Osteoblast (primary cell): ENCODE results near the gene PLXDC2. TPM values are rescaled to one million over a fixed set of nuclear protein-coding genes. Genes with fewer than 3 reads are reported as not detected.

Source experiments
- DNase-seq: peaks from one replicate; pipeline ENCODE4 v3.0.0; 2011; ENCODE audit warnings: low spot score, mixed read lengths; ENCODE audit not compliant: insufficient read length; ENCODE audit errors: missing footprints
- H2AFZ ChIP-seq: 2 replicates; pipeline ENCODE4 v1.6.0; 2011; ENCODE audit warnings: mild to moderate bottlenecking, low read length
- H3K27ac ChIP-seq: 2 replicates; pipeline ENCODE4 v1.5.1; 2011; ENCODE audit warnings: mild to moderate bottlenecking, low read depth, low read length, moderate library complexity
- H3K27me3 ChIP-seq: 2 replicates; pipeline ENCODE4 v1.6.0; 2012; ENCODE audit warnings: mild to moderate bottlenecking, control low read depth, inconsistent platforms, low read length, moderate library complexity; ENCODE audit not compliant: insufficient read depth
- H3K36me3 ChIP-seq: 2 replicates; pipeline ENCODE4 v1.5.1; 2011; ENCODE audit warnings: mild to moderate bottlenecking, low read length, control low read depth, moderate library complexity; ENCODE audit not compliant: insufficient read depth
- H3K4me1 ChIP-seq: 2 replicates; pipeline ENCODE4 v1.5.1; 2011; ENCODE audit warnings: mild to moderate bottlenecking, low read length, control low read depth, moderate library complexity; ENCODE audit not compliant: insufficient read depth
- H3K4me2 ChIP-seq: 2 replicates; pipeline ENCODE4 v1.6.0; 2011; ENCODE audit warnings: mild to moderate bottlenecking, low read length; ENCODE audit not compliant: insufficient read depth
- H3K4me3 ChIP-seq: fragments of 200-600 bp; sonication (generic); 3 replicates; pipeline ENCODE4 v1.5.1; 2012; ENCODE audit warnings: mild to moderate bottlenecking, low read length, inconsistent platforms; ENCODE audit not compliant: insufficient read depth
- H3K79me2 ChIP-seq: 2 replicates; pipeline ENCODE4 v1.6.0; 2012; ENCODE audit warnings: mild to moderate bottlenecking, low read length, control low read depth, inconsistent platforms; ENCODE audit not compliant: insufficient read depth
- H3K9me3 ChIP-seq: 2 replicates; pipeline ENCODE4 v1.5.1; 2011; ENCODE audit warnings: low read depth, low read length, control low read depth
- H4K20me1 ChIP-seq: 2 replicates; pipeline ENCODE4 v1.6.0; 2012; ENCODE audit warnings: mild to moderate bottlenecking, low read length, control low read depth; ENCODE audit not compliant: insufficient read depth
- CTCF ChIP-seq: IDR thresholded peaks from 2 replicates; pipeline ENCODE4 v1.5.1; 2011; ENCODE audit warnings: mild to moderate bottlenecking, low read depth, low read length, moderate library complexity; ENCODE audit errors: extremely low read depth
- total RNA-seq: library from RNA; depleted of rRNA; stranded (reverse); fragments of >200 nt; gene quantifications from 2 replicates; pipeline ENCODE4 v1.2.3, GENCODE V29; 2012

The PLXDC2 gene
- total RNA-seq, 1 donor, result 63.3 TPM

GRCh38 chr10:19946245-19946644 is 130.0 kb downstream of the PLXDC2 start:
- Histone ChIP-seq H3K4me1 (no peaks in the 10 kb centered on the region), H2AFZ (no peak overlapping the region), H3K9me3 (no peaks in the 10 kb centered on the region), H4K20me1 (no peaks in the 10 kb centered on the region), H3K4me3 (no peak overlapping the region), H3K27me3 (no peaks in the 10 kb centered on the region), H3K36me3 (no peaks in the 10 kb centered on the region), H3K27ac (no peak overlapping the region), H3K79me2 (no peaks in the 10 kb centered on the region), H3K4me2 (no peak overlapping the region)
- no peak for DNase-seq
- TF ChIP-seq CTCF, result no peak

GRCh38 chr10:19946791-19947190 is 130.6 kb downstream of the PLXDC2 start:
- Histone ChIP-seq H3K79me2 (no peaks in the 10 kb centered on the region), H3K4me2 (no peak overlapping the region), H3K27ac (no peak overlapping the region), H3K4me3 (no peak overlapping the region), H2AFZ (no peak overlapping the region), H3K9me3 (no peaks in the 10 kb centered on the region), H3K4me1 (no peaks in the 10 kb centered on the region), H3K36me3 (no peaks in the 10 kb centered on the region), H3K27me3 (no peaks in the 10 kb centered on the region), H4K20me1 (no peaks in the 10 kb centered on the region)
- DNase-seq, result no peak
- TF ChIP-seq CTCF, result no peak

GRCh38 chr10:19947215-19947614 is 131.0 kb downstream of the PLXDC2 start:
- Histone ChIP-seq H3K27me3 (no peaks in the 10 kb centered on the region), H3K9me3 (no peaks in the 10 kb centered on the region), H3K36me3 (no peaks in the 10 kb centered on the region), H3K79me2 (no peaks in the 10 kb centered on the region), H3K4me3 (no peak overlapping the region), H3K4me1 (no peaks in the 10 kb centered on the region), H4K20me1 (no peaks in the 10 kb centered on the region), H2AFZ (no peak overlapping the region), H3K4me2 (no peak overlapping the region), H3K27ac (no peak overlapping the region)
- TF ChIP-seq CTCF, result no peak
- DNase-seq, result no peak

GRCh38 chr10:19947656-19948055 is 131.4 kb downstream of the PLXDC2 start:
- no peak overlapping the region for H2AFZ ChIP-seq
- DNase-seq, result no peak
- no peaks in the 10 kb centered on the region for H4K20me1 ChIP-seq
- no peak for TF ChIP-seq CTCF
- H3K4me2 ChIP-seq, result no peak overlapping the region
- H3K4me3 ChIP-seq, result no peak overlapping the region
- no peak overlapping the region for H3K27ac ChIP-seq
- no peaks in the 10 kb centered on the region for H3K79me2 ChIP-seq
- no peaks in the 10 kb centered on the region for H3K27me3 ChIP-seq
- H3K4me1 ChIP-seq, result no peaks in the 10 kb centered on the region
- no peaks in the 10 kb centered on the region for H3K36me3 ChIP-seq
- no peaks in the 10 kb centered on the region for H3K9me3 ChIP-seq
